Astrocyte of the cerebellum (primary cell): ENCODE measurements around the gene RNASET2.

Experiments used
- DNase-seq: peaks from one replicate; pipeline ENCODE4 v3.0.0-alpha.2; 2011; ENCODE audit warnings: low read depth
- H3K4me3 ChIP-seq: 2 replicates; pipeline ENCODE4 v1.5.1; 2011; ENCODE audit warnings: mild to moderate bottlenecking, low read depth, low read length, moderate library complexity
- CTCF ChIP-seq: IDR thresholded peaks from 2 replicates; pipeline ENCODE4 v1.5.1; 2012; ENCODE audit warnings: low read length, low read depth, moderate library complexity, mild to moderate bottlenecking; ENCODE audit errors: missing control alignments
- in situ Hi-C: cut with HindIII; loops from 2 replicates; pipeline ENCODE4 v1.10.0; 2017; ENCODE audit warnings: low sequenced_read_pairs

Gene RNASET2, protein sequence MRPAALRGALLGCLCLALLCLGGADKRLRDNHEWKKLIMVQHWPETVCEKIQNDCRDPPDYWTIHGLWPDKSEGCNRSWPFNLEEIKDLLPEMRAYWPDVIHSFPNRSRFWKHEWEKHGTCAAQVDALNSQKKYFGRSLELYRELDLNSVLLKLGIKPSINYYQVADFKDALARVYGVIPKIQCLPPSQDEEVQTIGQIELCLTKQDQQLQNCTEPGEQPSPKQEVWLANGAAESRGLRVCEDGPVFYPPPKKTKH

GRCh38 chr6:166956444-166957086, at the start of gene RNASET2:
Gene RNASET2 (minus strand): TSS chr6:166956550. CDS start chr6:166956182, 368 bp downstream.
- no peak for TF ChIP-seq CTCF
- peak within 1 kb of the TSS; percentile 74 for H3K4me3 ChIP-seq
- DNase-seq, result peak; percentile 63
- in situ Hi-C loops, result no loop called here

GRCh38 chr6:167005350-167006159, 49.2 kb upstream of the RNASET2 start:
- no peak overlapping the region for H3K4me3 ChIP-seq
- in situ Hi-C loops, result no loop called here
- DNase-seq, result no peak
- TF ChIP-seq CTCF, result no peak

- no peak overlapping the region for H3K4me3 ChIP-seq
- no peak for DNase-seq
- in situ Hi-C loops, result no loop called here
- TF ChIP-seq CTCF, result no peak
Measured at GRCh38 chr6:167000759-167001158, 44.4 kb upstream of the RNASET2 start.

GRCh38 chr6:166999884-167000253, 43.5 kb upstream of the RNASET2 start:
- H3K4me3 ChIP-seq, result peak overlapping the region; percentile 73

DNA sequence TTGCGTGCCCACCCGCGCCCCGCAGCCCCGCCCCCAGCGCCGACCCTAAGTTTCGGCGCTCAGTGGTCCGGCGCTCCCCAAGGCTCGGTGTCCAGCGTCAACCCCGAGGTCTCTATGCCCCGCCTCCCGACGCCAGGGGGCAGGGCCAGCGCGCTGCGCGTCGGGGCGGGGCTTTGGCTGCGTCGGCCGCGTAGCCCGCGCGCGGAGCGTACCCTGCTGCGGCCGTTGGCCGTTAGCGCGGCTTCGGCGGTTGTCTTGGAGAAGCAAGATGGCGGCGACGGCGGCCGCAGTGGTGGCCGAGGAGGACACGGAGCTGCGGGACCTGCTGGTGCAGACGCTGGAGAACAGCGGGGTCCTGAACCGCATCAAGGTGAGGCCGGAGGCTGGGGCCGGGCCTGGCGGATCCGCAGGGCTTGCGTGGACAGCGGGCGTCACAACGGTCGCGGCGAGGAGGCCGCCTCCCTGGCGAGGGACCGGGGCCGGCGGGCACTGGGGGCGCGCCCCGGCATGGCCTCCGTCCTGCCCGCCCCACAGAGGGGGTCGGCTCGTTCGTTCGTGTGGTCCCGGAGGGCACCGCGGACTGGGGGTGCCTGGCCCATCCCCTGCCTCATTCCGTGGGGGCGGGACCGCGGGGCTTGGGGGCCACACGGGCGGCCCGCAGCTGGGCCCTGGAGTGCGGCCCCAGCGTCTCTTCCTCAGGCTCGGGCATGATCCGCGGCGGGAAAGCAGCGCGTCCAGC, 43.0 kb upstream of the RNASET2 start, which contains the start of gene CEP43:
Gene CEP43 (plus strand): TSS at position 253 of the 739 bp plus-strand sequence. CDS start 16 bp downstream, at position 269.
- no peak for DNase-seq
- TF ChIP-seq CTCF, result no peak
- H3K4me3 ChIP-seq, result peak within 1 kb of the TSS; percentile 80
- in situ Hi-C loops, result no loop called here

More at GRCh38 chr6:166999884-167000253, 43.5 kb upstream of the RNASET2 start:
- in situ Hi-C loops, result no loop called here
- no peak for DNase-seq
- no peak for TF ChIP-seq CTCF
